GM21381 (cell line): ENCODE data around the gene SKA1.
"Not testable (repeated sequence)": the region's sequence is repeated elsewhere in the genome, so short reads cannot be mapped to it uniquely, and the experiment has no call there.

Experiments used
- ATAC-seq: cut with Tn5 transposase; IDR thresholded peaks from one replicate; pipeline ENCODE4 v1.9.1; 2021; ENCODE audit warnings: mild to moderate bottlenecking, moderate library complexity; ENCODE audit not compliant: unreplicated experiment

SKA1 gene

DNA sequence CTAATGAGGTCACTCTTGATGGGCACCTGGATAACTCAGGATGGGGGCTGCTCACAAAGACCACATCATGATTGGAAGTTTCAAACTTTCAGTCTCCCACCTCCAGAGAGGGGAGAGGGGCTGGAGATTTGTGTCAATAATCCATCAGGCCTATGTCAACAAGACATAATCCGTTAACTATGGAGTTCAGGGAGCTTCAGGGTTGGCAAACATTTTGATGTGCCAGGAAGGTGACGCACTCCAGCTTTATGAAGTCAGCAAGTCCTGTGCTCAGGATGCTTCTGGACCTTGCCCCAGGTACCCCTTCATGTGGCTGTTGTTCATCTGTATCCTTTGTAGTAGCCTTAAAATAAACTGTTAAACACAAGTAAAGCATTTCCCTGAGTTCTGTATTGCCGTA is 19.0 kb downstream of the SKA1 start:
- ATAC-seq, result no peak

DNA sequence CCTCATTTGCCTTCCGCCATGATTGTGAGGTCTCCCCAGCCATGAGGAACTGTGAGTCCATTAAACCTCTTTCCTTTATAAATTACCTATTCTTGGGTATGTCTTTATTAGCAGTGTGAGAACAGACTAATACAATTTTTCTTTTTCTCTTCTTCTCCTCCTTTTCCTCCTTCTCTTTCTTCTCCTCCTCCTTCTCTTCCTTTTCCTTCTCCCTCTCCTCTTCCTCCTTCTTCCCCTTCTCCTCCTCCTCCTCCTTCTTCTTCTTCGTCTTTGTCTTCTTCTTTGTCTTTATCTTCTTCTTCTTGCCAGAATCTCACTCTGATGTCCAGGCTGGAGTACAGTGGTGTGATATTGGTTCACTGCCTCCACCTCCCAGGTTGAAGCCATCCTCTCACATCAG is 20.2 kb downstream of the SKA1 start:
- ATAC-seq, result no peak

DNA sequence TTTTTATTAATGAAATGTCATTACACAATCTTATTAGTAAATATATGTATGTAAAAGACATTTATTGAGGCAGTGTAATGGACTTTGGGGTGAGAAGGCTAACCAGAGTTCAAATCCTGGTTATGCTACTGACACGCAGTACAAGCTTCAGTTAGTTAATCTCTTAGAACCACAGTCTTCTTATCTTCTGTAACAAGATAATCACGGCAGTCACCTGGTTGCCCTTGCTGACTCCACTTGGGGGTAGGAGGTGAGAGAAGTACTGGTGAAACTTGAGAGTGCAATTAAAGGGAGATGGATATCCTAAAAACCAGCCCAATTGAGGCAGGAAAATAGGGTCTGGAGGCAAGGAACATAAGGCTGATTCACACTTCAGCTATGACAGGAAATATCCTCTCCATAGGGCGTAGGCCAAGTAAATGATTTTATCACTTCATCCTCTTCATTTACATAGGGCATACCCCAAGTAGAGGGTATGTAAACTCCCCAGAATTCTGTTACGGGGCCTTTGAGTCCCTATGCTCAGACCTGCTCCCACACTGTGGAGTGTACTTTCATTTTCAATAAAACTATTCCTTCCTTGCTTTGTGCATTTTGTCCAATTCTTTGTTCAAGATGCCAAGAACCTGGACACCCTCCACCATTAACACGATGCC is 21.3 kb downstream of the SKA1 start:
- ATAC-seq, result no peak

DNA sequence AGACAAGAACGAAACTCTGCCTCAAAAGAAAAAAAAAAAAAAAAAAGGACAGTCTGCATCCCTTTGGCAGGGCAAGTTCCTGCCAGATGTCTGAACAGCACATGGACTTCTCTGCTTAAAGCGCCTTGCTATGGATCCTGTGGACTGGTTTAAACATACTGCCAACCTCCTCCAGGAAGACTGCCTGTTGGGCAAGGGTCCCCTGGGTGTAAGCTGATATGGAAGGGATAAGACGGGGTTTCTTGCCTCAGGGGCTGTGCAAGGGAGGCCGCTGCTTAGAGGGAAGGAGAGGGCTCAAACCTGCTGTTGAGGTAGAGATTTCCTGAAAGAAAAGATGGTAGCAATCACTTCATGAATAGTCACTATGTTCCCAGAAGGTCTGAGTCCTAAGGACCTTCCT is 22.2 kb downstream of the SKA1 start:
- no peak for ATAC-seq

DNA sequence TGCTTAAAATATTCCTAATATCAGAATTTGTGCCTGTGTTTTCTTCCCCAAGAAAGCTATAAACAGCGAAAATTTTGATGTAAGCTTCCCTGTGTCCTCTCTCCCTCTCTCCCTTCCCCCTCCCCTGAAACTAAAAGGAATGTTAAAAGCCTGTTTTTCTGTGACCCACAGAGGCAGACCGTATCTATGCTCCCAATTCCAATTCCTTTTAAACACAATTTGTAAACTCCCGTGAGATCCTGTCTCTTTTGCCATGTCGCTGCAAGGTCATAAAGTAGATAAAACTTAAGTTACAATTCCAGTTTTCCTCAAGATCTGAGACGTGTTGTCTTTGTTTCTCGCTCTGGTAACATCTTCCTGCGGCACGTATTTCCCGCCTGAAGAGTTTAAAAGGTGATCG is 23.3 kb downstream of the SKA1 start:
- ATAC-seq, result no peak

DNA sequence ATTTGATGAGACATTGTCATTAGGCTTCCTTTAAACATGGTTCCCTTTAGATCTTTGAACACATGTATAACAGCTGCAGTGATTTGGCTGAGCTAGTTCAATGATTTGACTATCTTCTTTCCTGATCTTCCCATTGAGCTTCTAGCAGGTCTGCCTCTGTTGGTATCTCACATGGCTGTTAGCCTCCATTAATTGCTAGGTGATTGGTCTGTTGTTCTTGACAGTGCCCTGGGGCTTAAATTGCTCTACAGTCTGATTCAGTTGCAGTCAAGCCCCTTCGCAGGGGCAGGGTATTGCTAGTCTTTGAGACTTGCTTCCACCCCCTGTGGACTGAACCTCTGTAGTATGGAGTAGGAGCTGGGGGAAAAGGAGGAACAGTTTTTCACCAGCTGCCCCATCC is 24.1 kb downstream of the SKA1 start:
- no peak for ATAC-seq

DNA sequence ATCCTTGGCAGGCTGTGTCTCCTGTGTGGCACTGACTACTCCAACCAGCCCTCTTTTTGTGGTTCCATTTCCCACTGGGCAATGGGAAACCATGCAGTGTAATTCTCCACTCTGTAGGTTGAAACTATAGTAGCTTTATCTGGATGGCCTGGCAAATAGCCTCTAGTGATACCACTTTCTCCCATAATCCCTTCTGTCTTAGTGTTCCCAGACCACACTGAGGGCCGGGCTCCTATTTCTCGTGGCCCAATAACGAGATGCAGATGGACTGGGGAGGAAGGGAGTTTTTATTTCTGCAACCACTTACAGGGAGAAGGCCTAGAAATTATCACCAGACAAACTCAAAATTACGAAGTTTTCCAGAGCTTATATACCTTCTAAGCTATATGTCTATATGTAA is 24.7 kb downstream of the SKA1 start:
- no peak for ATAC-seq

DNA sequence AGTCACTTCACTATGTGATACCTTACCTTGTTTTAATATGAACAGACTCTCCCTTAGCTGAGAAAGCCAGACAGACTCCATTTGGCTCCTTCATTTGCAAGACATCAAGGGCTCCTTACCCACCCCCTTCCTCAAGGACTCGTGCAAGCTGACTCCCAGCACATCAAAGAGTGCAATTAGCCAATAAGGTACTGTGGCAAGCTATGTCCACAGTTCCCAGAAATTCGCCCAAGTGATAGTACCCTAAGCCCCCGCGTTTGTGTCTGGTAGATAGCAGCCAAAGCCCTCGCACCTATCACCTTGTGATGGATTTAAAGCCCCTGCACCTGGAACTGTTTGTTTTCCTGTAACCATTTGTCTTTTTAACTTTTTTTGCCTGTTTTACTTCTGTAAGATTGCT is 25.6 kb downstream of the SKA1 start:
- ATAC-seq, result not testable (repeated sequence)

DNA sequence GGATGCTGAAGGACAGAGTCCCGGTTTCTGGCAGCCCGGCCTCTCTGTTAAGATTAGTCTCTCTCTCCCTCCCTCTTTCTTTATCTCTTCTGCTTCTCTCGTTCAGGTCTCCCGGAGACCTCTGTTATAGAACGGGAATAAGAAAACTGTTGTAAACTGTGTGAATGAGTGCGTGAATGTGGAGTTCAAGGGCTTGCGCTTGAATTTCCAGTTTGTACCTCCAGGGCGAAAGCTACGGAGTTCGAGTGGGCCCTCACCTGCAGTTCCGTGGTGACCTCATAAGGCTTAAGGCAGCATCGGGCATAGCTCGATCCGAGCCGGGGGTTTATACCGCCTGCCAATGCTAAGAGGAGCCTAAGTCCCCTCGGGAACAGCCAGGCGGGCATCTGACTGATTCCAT is 26.4 kb downstream of the SKA1 start:
- no peak for ATAC-seq

DNA sequence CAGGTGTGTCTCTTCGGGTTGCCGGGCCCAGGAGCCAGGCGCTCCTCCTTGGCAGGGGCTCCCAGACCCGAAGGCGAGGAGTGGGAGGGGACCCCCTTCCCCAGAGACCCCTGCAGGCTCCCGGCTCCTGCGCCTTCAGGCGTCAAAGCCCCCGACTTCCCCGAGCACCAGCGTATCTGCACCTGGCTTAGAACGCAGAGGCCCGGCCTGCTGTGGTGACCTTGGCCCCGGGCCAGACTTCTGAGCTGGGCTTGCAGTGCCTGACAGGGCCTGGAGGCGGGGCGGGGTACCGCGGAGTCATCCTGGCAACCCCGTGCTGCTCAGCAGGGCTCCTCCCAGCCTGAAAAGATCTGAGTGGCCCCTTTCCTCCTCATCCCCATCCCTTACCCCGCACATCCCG is 27.0 kb downstream of the SKA1 start:
- ATAC-seq, result no peak

DNA sequence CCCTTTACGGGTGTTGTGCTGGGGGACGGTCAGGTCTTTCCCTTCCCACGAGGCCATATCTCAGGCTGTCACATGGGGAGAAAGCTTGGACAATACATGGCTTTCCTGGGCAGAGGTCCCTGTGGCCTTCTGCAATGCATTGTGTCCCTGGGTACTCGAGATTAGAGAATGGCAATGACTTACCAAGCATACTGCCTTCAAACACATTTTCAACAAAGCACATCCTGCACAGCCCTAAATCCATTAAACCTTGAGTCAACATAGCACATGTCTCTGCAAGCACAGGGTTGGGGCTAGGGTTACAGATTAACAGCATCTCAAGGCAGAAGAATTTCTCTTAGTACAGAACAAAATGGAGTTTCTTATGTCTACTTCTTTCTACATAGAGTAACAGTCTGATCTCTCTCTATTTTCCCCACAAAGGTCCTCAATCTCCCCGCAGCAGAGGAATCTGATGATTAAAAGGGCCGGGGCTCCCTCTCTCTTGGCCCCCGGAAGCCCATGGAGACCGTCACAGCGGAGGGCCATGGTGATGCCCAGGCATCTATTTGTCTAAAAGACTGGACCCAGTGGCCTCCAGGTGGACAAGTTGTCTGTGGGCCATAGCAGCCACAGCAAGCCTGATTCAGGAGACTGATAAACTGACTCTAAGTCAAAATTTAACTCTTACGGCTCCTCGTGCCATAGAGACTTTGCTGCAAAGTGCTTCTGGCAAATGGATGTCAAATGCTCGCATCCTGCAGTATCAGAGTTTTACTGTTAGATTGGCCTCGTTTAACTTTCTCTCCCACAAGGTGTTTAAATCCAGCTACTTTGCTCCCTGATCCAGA is 30.1 kb downstream of the SKA1 start:
- ATAC-seq, result not testable (repeated sequence)

DNA sequence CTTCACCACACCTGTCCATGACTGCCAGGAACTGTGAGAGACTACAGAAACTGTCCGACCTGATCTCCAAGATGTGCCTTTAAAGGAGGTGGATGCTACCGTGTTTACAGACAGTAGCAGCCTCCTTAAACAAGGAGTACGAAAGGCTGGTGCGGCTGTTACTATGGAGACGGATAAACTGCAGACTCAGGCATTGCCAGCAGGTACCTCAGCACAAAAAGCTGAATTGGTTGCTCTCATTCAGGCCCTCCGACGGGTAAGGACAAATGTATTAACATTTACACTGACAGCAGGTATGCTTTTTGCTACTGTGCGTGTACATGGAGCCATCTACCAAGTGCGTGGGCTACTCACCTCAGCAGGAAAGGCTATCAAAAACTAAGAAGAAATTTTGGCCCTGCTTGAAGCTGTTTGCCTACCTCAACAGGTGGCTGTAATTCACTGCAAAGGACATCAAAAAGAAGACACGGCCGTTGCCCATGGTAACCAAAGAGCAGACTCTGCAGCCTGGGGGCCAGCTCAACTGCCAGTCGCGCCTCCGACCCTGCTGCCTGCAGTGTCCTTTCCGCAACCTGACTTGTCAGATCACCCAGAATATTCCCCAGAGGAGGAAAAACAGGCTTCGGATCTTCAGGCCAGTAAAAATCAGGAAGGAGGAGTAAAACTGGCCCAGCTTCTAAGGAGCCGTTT is 30.9 kb downstream of the SKA1 start:
- ATAC-seq, result no peak

DNA sequence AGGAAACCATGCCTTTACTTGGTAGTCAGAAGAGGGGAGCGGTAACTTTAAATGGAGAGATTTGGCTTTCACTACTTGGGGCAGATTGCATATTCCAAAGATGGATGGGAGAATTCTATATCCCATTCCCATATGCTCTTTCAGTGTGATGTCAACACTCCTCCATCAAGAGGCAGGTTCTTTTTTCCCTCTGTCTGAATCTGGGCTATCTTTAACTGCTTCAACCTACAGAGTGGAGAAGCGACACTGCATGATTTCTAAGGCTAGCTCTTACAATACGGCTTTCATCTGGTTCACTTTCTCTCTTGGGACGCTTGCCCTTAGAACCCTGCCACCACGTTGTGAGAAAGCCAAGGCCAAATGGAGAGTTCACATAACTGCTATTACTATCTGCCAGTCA is 34.4 kb downstream of the SKA1 start:
- no peak for ATAC-seq

DNA sequence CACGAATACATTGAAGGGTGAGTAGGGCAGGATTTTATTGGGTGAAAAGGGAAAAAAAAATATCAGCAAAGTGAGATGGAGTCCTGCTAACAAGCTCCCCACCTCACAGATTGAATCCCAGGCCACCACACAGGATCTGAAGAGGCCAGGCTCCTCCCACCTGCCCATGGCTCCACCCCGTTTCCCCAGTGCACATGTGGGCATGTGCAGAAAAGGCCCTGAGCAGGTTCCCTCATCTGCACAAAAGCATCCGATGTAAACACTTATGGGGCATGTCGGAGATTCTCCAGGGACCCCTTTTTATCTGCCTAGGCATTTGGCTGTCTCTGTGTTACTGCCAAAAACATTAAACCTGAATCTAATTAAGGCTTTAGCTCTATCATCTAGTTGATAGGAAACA is 35.2 kb downstream of the SKA1 start:
- ATAC-seq, result no peak

DNA sequence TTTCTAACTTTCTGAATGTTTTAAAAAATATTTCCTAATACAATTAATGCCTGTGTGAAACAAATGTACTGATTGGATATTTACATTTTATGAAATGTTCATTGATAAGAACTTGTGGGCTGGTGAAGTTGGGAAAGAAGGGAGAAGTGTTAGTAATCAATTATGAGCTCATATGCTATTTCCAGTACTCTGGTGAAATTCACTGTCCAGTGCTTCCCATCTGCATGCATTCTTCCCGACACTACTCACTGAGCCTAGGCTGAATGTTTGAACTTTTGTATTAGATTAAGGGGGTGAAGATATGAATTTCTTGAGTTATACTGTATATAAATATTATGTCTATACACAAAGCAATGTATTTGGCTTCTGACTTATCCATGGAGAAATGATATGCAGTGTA is 36.0 kb downstream of the SKA1 start:
- no peak for ATAC-seq

DNA sequence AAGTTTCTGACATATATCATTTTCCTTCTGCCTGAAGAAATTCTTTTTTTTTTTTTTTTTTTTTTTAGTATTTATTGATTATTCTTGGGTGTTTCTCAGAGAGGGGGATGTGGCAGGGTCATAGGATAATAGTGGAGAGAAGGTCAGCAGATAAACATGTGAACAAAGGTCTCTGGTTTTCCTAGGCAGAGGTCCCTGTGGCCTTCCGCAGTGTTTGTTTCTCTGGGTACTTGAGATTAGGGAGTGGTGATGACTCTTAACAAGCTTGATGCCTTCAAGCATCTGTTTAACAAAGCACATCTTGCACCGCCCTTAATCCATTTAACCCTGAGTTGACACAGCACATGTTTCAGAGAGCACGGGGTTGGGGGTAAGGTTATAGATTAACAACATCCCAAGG is 42.0 kb downstream of the SKA1 start:
- not testable (repeated sequence) for ATAC-seq

DNA sequence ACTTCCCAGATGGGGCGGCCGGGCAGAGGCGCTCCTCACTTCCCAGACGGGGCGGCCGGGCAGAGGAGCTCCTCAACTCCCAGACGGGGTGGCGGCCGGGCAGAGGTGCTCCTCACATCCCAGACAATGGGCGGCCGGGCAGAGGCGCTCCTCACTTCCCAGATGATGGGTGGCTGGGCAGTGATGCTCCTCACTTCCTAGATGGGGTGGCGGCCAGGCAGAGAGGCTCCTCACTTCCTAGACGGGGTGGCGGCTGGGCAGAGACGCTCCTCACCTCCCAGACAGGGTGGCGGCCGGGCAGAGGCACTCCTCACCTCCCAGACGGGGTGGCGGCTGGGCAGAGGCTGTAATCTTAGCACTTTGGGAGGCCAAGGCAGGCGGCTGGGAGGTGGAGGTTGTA is 42.9 kb downstream of the SKA1 start:
- ATAC-seq, result not testable (repeated sequence)

DNA sequence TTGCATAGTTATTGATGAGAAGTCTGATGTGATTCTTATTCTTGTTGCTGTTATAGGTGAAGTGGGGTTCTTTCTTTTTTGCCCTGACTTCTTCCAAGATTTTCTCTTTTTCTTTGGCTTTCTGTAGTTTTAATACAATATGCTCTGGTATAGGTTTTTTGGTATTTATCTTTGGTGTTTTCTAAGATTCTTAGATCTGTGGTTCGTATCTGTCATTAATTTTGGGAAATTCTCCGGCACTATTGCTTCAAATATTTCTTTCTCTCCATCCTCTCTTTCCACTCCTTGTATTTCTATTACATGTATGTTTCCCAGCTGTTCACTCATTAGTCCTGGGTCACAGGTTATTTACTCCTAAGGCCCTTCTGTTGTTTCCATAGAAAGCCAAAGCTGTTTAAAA is 43.8 kb downstream of the SKA1 start:
- ATAC-seq, result no peak

DNA sequence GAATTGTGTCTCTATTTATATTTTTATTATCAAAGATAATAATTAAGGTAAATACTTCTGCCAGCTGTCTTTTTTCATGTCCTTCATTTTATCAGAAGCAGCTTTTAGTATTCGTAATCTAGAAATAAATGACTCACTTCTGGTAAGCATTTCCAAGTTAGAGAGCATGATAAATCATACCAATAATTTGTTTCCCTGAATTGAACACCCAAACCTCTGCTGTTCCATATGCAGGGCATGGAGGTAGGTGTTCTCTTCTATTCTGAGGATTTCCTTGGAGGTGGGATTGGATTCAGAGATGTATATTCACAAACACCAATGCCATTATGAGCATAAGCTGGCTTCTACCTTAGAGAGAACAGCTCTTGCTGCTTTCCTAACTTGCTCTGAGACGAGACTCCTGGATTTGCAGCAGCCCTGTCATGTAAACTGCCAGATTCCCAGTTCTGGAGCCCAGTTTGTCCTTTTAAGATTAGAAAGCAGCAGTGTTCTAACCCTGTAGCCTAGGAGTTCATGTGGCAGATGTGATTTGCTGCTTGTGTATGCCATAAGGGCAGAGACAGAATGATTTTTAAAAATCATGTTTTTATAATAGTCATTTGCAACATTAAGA is 47.5 kb downstream of the SKA1 start:
- no peak for ATAC-seq

DNA sequence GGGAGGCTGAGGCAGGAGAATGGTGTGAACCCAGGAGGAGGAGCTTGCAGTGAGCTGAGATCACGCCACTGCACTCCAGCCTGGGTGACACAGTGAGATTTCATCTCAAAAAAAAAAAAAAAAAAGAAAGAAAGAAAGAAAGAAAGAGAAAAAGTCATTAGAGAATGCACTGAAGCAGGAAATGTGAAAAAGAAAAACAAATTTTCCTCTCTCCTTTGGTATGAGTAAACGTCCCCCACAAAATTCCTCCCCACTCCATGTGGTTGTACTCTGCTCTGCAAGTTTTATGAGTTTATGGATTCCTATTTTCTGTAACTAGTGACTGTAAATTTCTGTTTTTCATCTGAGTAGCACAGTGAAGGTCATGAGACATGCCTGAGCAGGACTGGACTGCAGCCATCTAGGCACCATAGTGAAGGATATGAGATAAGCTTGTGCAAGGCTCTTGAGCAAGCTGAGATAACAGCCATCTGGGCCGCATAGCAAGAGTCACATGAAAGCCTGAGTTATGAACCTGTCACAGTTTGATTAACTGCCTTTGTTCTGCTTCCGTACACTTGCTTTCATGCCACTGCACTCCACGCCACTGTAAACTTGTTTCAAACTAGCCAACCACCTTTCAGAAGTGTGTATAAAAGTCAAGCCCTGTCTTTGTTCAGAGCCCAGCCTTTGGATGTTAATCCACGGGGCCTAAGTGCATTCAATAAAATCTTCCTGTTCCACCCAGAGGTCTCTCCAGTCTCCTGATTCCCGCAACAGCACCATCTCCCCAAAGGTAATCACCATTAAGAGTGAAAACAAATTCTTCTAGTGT is 50.2 kb downstream of the SKA1 start:
- ATAC-seq, result no peak

DNA sequence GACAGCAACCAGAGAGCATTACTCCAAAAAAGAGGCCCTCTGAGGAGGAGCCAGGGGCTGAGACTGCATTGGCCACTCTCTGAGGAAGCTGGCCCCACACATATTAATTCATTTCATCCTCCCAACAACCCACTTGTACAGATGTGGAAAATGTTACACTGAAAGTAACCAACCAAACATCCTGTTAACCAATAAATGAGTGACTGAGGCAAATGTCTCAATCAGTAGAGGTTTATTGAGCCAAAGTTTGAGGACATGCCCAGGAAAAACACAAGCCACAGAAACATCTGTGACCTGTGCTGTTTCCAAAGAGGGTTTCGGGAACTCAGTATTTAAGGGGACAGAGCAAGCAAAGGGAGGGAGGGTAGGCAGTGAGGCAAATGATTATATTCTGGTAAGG is 53.0 kb downstream of the SKA1 start:
- no peak for ATAC-seq
